Stimulated activated CD4-positive, alpha-beta T cell treated with anti-CD3 and anti-CD28 coated beads, Interleukin-15, amount 100 ng/mL, for 24 hours (primary cell): ENCODE measurements around the gene ATF6.

Experiments
- DNase-seq: peaks from one replicate; pipeline ENCODE4 v3.0.0-alpha.2; 2020

Gene ATF6

DNA sequence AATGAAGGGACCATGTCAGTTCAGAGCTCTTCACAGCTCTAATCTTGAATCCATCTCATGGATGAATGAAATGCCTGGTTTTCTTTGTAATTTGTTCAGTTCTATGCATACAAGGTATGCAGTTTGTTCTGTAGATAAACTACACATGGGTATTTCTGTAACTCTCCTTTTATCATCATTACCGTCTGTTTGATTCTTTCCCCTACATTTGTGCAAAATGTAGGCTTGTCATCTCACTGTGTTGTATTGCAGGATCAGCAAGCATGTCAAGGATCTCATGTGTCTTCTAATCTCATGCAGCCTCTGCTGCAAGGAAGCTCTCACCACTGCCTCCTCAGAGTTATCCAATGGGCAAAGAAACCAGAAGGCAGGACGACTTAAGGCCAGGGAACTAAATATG lies 178.3 kb downstream of the ATF6 start:
- DNase-seq = no peak

- DNase-seq = no peak
These were observed 179.4 kb downstream of the ATF6 start for GRCh38 chr1:161945306-161946060.

DNA sequence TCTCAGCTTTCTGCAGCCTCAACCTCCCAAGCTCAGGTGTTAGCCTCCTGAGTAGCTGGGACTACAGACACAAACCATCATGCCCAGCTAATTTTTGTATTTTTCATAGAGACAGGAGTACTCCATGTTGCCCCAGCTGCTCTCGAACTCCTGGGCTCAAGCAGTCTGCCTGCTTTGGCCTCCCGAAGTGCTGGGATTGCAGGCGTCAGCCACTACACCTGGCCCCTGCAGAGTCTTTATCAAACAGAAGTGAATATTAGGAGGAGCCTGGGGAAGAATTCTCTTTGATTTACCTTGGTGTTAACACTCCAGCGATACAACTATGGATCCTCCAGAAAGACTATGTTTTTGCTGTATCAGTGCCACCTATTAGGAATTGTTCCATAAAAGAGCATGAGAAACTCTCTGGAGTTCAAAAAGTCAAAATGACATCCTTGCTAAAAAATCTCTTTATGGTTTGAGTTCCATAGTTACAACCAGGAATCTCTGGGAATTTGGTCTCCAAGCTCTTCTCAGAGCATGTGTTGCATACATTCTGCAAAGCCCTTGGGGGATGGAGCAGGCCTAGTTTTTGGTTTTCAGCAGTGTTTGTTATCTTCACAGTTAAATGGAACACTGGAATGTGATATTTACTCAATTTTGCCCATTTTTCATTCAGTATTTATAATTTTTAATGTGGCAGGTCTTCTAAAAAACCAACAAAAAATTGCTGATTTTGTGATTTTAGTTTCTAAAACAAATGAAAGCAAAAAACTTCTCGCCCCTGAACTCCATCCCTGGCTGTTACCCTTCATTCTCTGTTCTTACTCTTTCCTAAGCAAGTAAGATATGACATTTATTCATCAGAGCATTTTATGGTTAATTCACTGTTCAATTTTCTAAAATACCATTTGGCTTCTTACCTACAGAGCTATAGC lies 180.2 kb downstream of the ATF6 start:
- no peak for DNase-seq

GRCh38 chr1:161948435-161948834 lies 182.3 kb downstream of the ATF6 start:
- no peak for DNase-seq

DNA sequence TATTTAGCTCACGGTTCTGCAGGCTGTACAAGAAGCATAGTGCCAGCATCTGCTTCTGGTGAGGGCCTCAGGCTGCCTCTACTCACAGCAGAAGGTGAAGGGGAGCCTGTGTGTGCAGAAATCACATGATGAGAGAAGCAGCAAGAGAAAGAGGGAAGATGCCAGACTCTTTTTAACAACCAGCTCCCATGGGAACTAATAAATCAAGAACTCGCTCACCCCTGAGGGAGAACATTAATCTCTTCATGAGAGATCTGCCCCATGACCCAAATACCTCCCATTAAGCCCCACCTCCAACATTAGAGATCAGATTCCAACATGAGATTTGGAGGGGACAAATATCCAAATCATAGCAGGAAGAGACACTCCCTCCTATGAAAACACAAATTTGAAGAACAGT lies 183.4 kb downstream of the ATF6 start:
- no peak for DNase-seq

- DNase-seq = no peak
These were observed 184.3 kb downstream of the ATF6 start for GRCh38 chr1:161950377-161950776.

DNA sequence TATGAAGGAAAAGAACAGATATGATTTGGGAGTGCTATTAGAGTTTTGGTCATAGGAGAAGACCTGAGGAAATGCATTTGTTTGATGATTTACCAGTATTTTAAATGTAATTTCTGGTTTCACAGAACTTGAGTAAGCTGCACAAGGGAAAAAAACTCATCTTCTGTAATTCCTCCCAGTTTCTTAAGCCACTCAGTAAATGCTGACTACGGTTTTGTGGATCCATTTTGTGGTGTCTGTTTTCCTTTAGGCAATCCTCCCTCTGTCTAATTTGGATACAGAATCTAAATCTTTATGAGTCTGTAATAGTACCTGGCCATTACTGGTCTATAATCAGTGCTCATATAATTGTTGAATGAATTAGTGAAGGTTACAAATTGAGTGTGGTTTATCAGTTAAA lies 185.5 kb downstream of the ATF6 start:
- no peak for DNase-seq

- DNase-seq = no peak
These were observed 186.6 kb downstream of the ATF6 start for GRCh38 chr1:161952607-161953172.

GRCh38 chr1:161953256-161953920 lies 187.3 kb downstream of the ATF6 start:
- no peak for DNase-seq

GRCh38 chr1:161954050-161954449 lies 187.9 kb downstream of the ATF6 start:
- no peak for DNase-seq

DNA sequence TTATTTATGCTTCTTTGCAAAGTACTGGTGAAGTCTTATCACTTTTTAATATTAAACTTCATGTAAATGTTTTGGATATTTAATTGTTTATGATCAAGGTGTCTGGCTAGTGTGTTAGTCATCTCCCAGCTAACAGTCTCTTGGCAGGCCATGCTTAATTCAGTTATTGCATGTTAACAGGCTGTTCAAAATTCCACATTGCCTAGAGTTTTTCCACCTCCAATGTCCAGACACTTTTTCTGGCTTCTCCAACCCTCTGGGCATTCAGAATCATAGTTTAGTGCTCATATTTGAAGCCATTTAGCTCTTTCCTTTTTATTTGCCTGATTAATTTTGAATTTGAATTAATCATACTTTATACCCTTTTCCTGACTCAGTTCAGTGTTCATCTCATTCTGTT lies 188.3 kb downstream of the ATF6 start:
- no peak for DNase-seq

- no peak for DNase-seq
These were observed 189.5 kb downstream of the ATF6 start for GRCh38 chr1:161955606-161956005.

DNA sequence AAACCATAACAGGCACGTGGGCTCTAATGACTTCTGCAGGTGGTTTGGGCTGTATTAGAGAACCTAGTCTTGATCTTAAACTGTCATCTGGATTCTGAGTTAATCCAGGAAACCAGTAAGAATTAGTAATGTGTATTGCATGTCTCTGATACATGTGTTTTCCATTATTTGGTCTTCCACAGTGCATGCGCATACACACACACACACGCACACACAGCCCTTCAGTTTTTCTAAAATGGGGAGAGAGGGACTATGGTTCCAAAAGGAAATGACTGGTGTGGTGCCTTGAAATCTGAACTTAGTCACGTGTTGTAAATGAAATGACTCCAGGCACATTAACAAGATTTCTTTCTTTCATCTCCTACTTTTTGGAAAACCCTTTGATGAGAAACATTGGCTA lies 190.0 kb downstream of the ATF6 start:
- DNase-seq = no peak

DNA sequence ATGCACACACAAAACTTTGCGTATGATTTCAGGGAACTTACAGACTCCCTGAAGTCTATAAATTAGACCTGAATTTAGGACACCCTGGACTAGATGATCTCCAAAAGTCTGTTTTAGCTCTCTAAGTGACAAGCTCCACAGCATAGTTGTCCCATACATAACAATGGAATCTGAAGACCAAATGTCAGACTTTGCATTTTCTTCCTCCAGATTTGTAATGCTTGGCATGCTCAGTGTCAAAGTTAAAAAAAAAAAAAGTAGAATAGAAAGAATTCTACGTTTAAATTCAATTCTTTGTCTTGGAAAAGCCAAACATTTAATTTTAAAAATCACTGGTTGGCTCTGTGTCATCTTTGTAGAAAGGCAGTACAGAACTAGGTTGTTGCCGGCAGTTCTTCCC lies 190.8 kb downstream of the ATF6 start:
- DNase-seq = no peak

DNA sequence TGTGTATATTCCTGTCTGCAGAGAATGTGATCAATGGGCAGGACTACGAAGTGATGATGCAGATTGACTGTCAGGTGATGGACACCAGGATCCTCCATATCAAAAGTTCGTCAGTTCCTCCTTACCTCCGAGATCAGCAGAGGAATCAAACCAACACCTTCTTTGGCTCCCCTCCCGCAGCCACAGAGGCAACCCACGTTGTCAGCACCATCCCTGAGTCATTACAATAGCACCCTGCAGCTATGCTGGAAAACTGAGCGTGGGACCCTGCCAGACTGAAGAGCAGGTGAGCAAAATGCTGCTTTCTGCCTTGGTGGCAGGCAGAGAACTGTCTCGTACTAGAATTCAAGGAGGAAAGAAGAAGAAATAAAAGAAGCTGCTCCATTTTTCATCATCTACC lies 192.3 kb downstream of the ATF6 start:
- DNase-seq = peak; percentile 32

DNA sequence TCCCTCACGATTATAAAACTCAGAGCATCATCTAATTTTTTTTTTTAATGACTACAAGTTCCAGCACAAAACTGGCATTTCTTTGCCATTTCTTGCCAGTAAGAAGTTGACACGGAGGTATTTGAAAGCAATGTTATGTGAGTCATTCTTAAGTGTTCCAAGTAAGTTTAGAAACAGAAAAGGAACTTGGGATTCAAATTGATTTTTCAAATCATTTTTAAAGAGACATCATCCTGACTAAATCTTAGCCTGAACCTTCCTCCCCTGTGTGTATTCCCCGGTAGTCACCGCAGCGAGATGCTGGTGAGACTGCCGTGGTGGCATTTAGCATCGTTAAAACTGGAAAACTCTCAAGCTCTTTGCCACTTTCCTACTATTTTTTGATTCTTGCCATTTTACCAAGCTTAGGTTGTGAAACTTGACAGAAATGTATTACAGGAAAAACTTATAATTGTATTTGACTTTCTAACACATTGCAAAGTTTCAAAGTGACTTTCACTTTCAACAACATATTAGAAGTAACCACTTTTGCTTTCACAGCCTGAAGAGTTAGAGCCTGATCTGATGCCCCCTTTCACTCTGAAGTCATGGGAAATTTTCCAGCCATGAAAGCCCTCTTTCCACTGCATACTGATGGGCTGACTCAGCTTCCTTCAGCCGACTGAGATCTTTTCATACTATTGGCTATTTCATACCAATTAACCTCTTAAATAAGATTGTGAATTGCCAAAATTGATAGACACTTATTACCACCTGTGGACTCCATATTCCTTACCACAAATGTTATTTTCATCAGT lies 196.2 kb downstream of the ATF6 start:
- DNase-seq = peak; percentile 62

DNA sequence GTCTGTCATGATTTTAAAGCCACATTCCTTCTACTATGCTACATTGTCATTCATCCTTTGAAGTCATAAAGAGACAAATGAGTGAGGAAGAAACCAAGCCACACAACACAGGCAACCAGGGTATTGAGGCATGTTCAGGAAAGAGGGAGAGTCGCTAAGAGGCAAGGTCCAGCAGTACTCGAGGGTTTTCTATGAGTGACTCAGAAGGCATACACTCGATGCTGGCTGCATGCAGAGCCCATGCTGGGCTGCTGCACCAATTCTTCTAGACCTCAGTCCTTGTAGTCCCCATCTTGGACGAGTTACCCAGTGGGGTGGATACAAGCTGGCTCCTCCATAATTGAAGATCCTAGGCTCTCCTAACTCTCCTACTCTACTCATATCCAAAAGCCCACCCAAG lies 199.9 kb downstream of the ATF6 start:
- no peak for DNase-seq

GRCh38 chr1:161970036-161970435 lies 203.9 kb downstream of the ATF6 start:
- no peak for DNase-seq

GRCh38 chr1:161970633-161971032 lies 204.5 kb downstream of the ATF6 start:
- DNase-seq = no peak

- DNase-seq = no peak
These were observed 206.7 kb downstream of the ATF6 start for GRCh38 chr1:161972828-161973227.

DNA sequence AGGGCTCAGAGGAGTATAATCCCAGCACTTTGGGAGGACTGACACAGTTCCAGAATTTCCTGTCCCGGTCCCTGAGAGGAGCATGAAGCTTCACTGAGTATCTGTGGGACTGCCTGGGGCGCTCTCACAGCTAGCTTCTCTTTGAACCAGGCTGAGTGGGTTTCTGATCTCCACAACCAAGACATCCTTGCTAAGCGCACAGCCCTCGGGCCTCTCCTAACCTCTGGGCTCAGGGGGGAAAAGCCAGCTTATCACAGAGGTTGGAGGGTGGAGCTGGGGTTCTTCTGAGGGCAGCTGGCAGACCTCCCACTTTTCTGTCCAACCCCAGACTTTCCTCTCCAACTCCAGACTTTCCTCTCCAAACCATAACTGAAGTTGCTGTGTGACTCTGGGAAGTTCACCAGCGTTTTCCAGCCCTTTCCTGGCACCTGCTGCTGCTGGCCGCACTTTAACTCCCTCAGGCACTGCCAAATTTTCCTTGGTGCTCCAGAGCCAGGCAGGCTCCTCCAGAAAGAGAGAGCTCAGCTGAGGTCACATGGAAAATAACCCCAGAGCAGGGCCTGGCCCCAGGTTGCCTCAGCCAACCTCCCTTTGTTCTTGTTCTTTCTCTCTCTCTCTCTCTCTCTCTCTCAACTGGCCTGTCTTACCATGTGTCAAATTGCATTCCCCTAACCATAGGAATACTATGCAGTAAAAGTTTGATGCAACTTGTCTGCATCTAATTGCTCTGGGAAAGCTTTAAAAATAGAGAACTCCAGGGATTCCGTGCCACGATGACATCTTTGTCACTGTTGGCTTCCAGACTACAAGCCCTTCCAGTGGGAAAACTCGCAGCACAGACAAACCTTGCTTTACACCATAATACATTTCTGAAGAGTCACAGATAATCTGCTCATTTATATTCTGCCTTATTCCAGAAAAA lies 208.1 kb downstream of the ATF6 start:
- no peak for DNase-seq
